HepG2 (cell line): Measurements from ENCODE around the gene EIF5A. TPM values are rescaled to one million over a fixed set of nuclear protein-coding genes. Genes with fewer than 3 reads are reported as not detected.
A peak's percentile ranks its signal among the peaks of the same experiment; 100 is the strongest.

Experiments used
- EP300 ChIP-seq, 3 experiments: sonication (generic) in 1 of 3; formaldehyde crosslinking in 1 of 3; IDR thresholded peaks; 2 replicates each; pipeline versions ENCODE4 v1.5.1 to v1.6.1; 2011 to 2020; ENCODE audit warnings: low read depth in 2 of 3, low read length in 2 of 3, borderline replicate concordance in 1 of 3, improper control_type of control experiment in 1 of 3, mild to moderate bottlenecking in 1 of 3, missing genetic modification reagents in 1 of 3, moderate library complexity in 1 of 3
- FOSL1 ChIP-seq: sonication (generic); formaldehyde crosslinking; IDR thresholded peaks from 2 replicates; pipeline ENCODE4 v1.9.0; 2021; ENCODE audit warnings: missing genetic modification reagents, borderline replicate concordance
- FOXK2 ChIP-seq: fragments of 450-650 bp; IDR thresholded peaks from 2 replicates; pipeline ENCODE4 v1.6.1; 2016
- GRHL1 ChIP-seq: sonication (generic); formaldehyde crosslinking; conservative IDR thresholded peaks from 2 replicates; pipeline ENCODE4 v1.8.0; 2022; ENCODE audit warnings: missing genetic modification reagents
- LCORL ChIP-seq, 2 experiments: fragments of 450-650 bp in 1 of 2; sonication (generic) in 1 of 2; formaldehyde crosslinking in 1 of 2; IDR thresholded peaks; 2 replicates each; pipeline versions ENCODE4 v1.5.0 to v1.6.1; 2017 to 2020; ENCODE audit warnings: antibody characterized with exemption in 1 of 2, missing genetic modification reagents in 1 of 2
- NFATC3 ChIP-seq: sonication (generic); formaldehyde crosslinking; IDR thresholded peaks from 2 replicates; pipeline ENCODE4 v1.5.1; 2020; ENCODE audit warnings: mild to moderate bottlenecking, missing genetic modification reagents
- NONO ChIP-seq, 2 experiments: fragments of 450-650 bp in 1 of 2; sonication (generic) in 1 of 2; formaldehyde crosslinking in 1 of 2; IDR thresholded peaks in 1 of 2; conservative IDR thresholded peaks in 1 of 2; 2 replicates each; pipeline versions ENCODE4 v1.6.1 to v1.8.0; 2017 to 2022; ENCODE audit warnings: mild to moderate bottlenecking in 1 of 2, missing genetic modification reagents in 1 of 2, moderate library complexity in 1 of 2
- NR2C2 ChIP-seq: sonication (generic); formaldehyde crosslinking; IDR thresholded peaks from 2 replicates; pipeline ENCODE4 v1.4.0; 2020; ENCODE audit warnings: missing genetic modification reagents, mild to moderate bottlenecking, moderate library complexity, borderline replicate concordance
- NR2F2 ChIP-seq: IDR thresholded peaks from 2 replicates; pipeline ENCODE4 v1.6.1; 2012; ENCODE audit warnings: low read depth, inconsistent platforms, borderline replicate concordance
- SIX1 ChIP-seq: sonication (generic); formaldehyde crosslinking; IDR thresholded peaks from 2 replicates; pipeline ENCODE4 v1.4.0; 2020; ENCODE audit warnings: missing genetic modification reagents, borderline replicate concordance
- SMYD3 ChIP-seq: sonication (generic); formaldehyde crosslinking; IDR thresholded peaks from 2 replicates; pipeline ENCODE4 v1.8.1; 2023; ENCODE audit warnings: mild to moderate bottlenecking, missing genetic modification reagents
- SNRNP70 ChIP-seq: fragments of 200-400 bp; formaldehyde crosslinking; IDR thresholded peaks from 2 replicates; pipeline ENCODE4 v1.6.1; 2017; ENCODE audit warnings: mild to moderate bottlenecking, low read depth, low read length, moderate library complexity
- U2AF2 ChIP-seq: fragments of 200-400 bp; formaldehyde crosslinking; IDR thresholded peaks from 2 replicates; pipeline ENCODE4 v1.6.1; 2017; ENCODE audit warnings: low read depth, mild to moderate bottlenecking, low read length
- XBP1 ChIP-seq: sonication (generic); formaldehyde crosslinking; IDR thresholded peaks from 2 replicates; pipeline ENCODE4 v1.5.0; 2020; ENCODE audit warnings: missing genetic modification reagents
- YY1 ChIP-seq: IDR thresholded peaks from 2 replicates; pipeline ENCODE4 v1.6.1; 2011; ENCODE audit warnings: low read length, low read depth, moderate library complexity, mild to moderate bottlenecking; ENCODE audit not compliant: insufficient read depth, insufficient replicate concordance
- ZNF138 ChIP-seq: sonication (generic); formaldehyde crosslinking; IDR thresholded peaks from 2 replicates; pipeline ENCODE4 v1.5.0; 2020; ENCODE audit warnings: mild to moderate bottlenecking, low read depth, missing genetic modification reagents
- ZNF292 ChIP-seq: sonication (generic); formaldehyde crosslinking; IDR thresholded peaks from 2 replicates; pipeline ENCODE4 v1.8.1; 2022; ENCODE audit warnings: mild to moderate bottlenecking, low read depth, missing genetic modification reagents, borderline replicate concordance
- ZNF629 ChIP-seq: sonication (generic); formaldehyde crosslinking; conservative IDR thresholded peaks from 2 replicates; pipeline ENCODE4 v1.5.0; 2020; ENCODE audit warnings: missing genetic modification reagents
- ZNF644 ChIP-seq: IDR thresholded peaks from 2 replicates; pipeline ENCODE4 v1.6.1; 2016; ENCODE audit warnings: low read depth
- ZNF792 ChIP-seq: IDR thresholded peaks from 2 replicates; pipeline ENCODE4 v1.6.1; 2016
- ZSCAN21 ChIP-seq: sonication (generic); formaldehyde crosslinking; IDR thresholded peaks from 2 replicates; pipeline ENCODE4 v1.8.0; 2022; ENCODE audit warnings: mild to moderate bottlenecking, missing genetic modification reagents, moderate library complexity, borderline replicate concordance
- polyA plus RNA-seq, 8 experiments: library from polyadenylated mRNA; depleted of rRNA in 3 of 8; stranded (reverse) in 7 of 8; unstranded in 1 of 8; fragments of >200 nt; fragmentation: Illumina TruSeq in 4 of 8; extraction: Trizol in 4 of 8; gene quantifications; 2 replicates each; pipeline versions ENCODE4 v1.2.1 to v1.2.3, GENCODE V29; 2011 to 2016; ENCODE audit warnings: low read depth in 4 of 8, missing spikeins in 1 of 8, mixed read lengths in 1 of 8; ENCODE audit not compliant: insufficient read depth in 1 of 8
- total RNA-seq, 5 experiments: library from RNA; depleted of rRNA; stranded (reverse); fragments of >200 nt; fragmentation: Illumina TruSeq; extraction: Trizol; gene quantifications; 2 replicates each; pipeline ENCODE4 v1.2.3, GENCODE V29; 2016; ENCODE audit warnings: low read depth in 1 of 5
- TF ChIP-seq, protein P1 (sequence below): sonication (generic); formaldehyde crosslinking; IDR thresholded peaks from 2 replicates; pipeline ENCODE4 v1.4.0; 2020; ENCODE audit warnings: missing genetic modification reagents, borderline replicate concordance
- TF ChIP-seq, protein P2 (sequence below): sonication (generic); formaldehyde crosslinking; IDR thresholded peaks from 2 replicates; pipeline ENCODE4 v1.8.1; 2023; ENCODE audit warnings: missing genetic modification reagents, mild to moderate bottlenecking, borderline replicate concordance

Gene EIF5A
- total and polyA plus RNA-seq, 2 of the 13 experiments (the other 11 are each of a cell fraction or from before 2014, with no cell fraction given): 319 to 337 TPM

GRCh38 chr17:7307686-7308624, 527 bp downstream of the EIF5A start (continued):
- TF ChIP-seq NR2F2 (0 out of 2 replicates have a peak, but pooled peaks have one; percentile 18), LCORL (IDR thresholded peaks at IDR 0.05) (no peak), LCORL (CRISPR knock-in tag; IDR thresholded peaks at IDR 0.05) (no peak), YY1 (peak; percentile 48), SIX1 (CRISPR knock-in tag) (no peak), NONO (IDR thresholded peaks at IDR 0.05) (no peak), NONO (CRISPR knock-in tag; conservative IDR thresholded peaks at IDR 0.05) (no peak), SNRNP70 (no peak), FOSL1 (CRISPR knock-in tag) (no peak), XBP1 (no peak), FOXK2 (no peak), ZNF644 (CRISPR knock-in tag) (no peak), ZNF792 (CRISPR knock-in tag) (no peak), ZSCAN21 (CRISPR knock-in tag) (0 out of 2 replicates have a peak, but pooled peaks have one; percentile 52), ZNF292 (CRISPR knock-in tag) (no peak), GRHL1 (CRISPR knock-in tag) (no peak), U2AF2 (no peak), ZNF629 (CRISPR knock-in tag) (no peak), SMYD3 (CRISPR knock-in tag) (no peak), NR2C2 (CRISPR knock-in tag) (no peak), ZNF138 (CRISPR knock-in tag) (no peak), EP300 (IDR thresholded peaks at IDR 0.05; ENCODE audit: low read depth in 2 of 2, low read length in 2 of 2) (no peak), EP300 (CRISPR knock-in tag; IDR thresholded peaks at IDR 0.05; ENCODE audit: borderline replicate concordance) (no peak), NFATC3 (CRISPR knock-in tag) (no peak)
- TF ChIP-seq, protein P1, sequence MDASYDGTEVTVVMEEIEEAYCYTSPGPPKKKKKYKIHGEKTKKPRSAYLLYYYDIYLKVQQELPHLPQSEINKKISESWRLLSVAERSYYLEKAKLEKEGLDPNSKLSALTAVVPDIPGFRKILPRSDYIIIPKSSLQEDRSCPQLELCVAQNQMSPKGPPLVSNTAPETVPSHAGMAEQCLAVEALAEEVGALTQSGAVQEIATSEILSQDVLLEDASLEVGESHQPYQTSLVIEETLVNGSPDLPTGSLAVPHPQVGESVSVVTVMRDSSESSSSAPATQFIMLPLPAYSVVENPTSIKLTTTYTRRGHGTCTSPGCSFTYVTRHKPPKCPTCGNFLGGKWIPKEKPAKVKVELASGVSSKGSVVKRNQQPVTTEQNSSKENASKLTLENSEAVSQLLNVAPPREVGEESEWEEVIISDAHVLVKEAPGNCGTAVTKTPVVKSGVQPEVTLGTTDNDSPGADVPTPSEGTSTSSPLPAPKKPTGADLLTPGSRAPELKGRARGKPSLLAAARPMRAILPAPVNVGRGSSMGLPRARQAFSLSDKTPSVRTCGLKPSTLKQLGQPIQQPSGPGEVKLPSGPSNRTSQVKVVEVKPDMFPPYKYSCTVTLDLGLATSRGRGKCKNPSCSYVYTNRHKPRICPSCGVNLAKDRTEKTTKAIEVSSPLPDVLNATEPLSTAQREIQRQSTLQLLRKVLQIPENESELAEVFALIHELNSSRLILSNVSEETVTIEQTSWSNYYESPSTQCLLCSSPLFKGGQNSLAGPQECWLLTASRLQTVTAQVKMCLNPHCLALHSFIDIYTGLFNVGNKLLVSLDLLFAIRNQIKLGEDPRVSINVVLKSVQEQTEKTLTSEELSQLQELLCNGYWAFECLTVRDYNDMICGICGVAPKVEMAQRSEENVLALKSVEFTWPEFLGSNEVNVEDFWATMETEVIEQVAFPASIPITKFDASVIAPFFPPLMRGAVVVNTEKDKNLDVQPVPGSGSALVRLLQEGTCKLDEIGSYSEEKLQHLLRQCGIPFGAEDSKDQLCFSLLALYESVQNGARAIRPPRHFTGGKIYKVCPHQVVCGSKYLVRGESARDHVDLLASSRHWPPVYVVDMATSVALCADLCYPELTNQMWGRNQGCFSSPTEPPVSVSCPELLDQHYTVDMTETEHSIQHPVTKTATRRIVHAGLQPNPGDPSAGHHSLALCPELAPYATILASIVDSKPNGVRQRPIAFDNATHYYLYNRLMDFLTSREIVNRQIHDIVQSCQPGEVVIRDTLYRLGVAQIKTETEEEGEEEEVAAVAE (CRISPR knock-in tag): no peak
- TF ChIP-seq, protein P2, sequence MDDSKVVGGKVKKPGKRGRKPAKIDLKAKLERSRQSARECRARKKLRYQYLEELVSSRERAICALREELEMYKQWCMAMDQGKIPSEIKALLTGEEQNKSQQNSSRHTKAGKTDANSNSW: no peak
